A549 treated with GW870086 at 1 μM for 4 hours (cell line): ENCODE results near the gene DCAF4. TPM values are rescaled to one million over a fixed set of nuclear protein-coding genes. Genes with fewer than 3 reads are reported as not detected.

ENCODE experiments used
- total RNA-seq: library from RNA; stranded (reverse); fragments of 200-300 nt; extraction: Qiagen RNA extraction; gene quantifications from 5 replicates; pipeline ENCODE4 v1.2.3, GENCODE V29; 2022; ENCODE audit warnings: low read depth

DCAF4 gene, protein sequence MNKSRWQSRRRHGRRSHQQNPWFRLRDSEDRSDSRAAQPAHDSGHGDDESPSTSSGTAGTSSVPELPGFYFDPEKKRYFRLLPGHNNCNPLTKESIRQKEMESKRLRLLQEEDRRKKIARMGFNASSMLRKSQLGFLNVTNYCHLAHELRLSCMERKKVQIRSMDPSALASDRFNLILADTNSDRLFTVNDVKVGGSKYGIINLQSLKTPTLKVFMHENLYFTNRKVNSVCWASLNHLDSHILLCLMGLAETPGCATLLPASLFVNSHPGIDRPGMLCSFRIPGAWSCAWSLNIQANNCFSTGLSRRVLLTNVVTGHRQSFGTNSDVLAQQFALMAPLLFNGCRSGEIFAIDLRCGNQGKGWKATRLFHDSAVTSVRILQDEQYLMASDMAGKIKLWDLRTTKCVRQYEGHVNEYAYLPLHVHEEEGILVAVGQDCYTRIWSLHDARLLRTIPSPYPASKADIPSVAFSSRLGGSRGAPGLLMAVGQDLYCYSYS
- 24.5 to 28.1 TPM (median 25.3 TPM) in 5 replicates for total RNA-seq

DNA sequence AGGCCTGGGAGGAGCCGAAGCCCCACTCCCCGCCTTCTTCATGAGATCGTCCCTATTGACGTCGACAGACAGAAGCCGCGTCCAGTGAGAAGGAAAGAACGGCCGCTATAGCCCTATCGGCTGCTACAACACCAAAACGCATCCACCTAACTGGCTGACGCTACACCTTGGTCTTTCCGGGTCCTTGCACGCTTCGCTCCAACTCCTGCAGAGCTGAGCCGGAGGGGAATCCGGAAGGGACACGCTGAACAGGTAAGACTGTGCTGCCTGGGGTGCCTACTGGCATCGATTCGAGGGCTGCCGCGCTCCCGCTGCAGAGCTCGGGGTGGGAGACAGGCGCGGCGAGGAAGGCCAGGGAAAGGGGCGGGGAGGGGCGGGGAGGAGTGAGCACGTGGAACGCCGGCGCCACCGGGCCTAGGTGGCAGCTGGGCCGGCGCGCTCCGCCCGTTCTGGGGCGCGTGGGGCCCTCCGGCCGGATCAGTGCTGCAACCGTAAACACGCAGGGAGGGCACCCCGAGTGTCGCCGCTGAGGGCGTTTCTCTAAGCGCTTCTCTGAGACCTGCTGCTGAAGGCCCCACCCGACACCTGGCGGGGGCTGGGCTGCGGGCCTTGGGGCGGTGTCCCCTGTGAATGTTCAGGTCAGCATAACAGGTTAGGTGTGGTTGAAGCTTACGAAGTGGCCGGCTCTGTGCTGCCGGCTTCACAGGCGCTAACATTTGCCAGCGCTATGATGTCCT, at the start of gene DCAF4:
TSS of gene DCAF4 (plus strand) at position 173 of the 737 bp plus-strand sequence. CDS start 11,515 bp downstream, outside the sequence.

DNA sequence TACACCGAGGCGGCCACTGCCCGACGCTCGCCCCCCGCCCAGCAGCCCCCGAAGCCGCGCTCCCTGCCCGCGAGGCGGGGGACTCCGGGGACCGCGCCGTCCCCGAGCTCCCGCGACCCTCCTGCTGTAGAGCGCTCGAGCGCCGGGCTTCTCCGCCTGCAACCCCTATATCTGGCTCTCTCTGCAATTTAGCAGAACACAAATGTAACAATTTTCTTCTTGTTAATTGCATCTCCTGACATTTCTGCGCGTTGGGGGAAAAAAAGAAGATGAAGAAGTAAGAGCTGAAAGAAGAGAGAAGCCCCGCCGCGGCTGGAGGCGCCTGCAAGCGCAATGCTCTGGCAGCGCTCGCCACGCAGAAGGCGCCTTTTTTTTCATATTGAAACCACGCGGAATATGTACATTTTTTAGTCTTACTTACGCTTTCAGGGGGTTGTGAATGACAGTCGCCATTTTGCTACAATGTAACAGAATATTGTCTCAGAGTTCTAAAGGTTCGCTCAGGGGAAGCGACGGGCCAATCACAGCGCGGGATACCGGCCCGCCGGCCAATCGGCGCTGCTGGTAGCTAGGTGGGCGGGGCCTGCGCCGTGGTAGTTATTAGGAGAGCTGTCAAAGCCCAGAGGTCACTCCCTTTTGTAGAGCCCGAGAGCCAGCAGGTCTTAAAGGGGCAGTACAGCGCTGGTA, 32.5 kb upstream of the DCAF4 start, which contains the start of gene DPF3:
TSS of gene DPF3 (minus strand) at position 466 of the 687 bp plus-strand sequence. CDS start at position 453, 13 bp downstream.

Other genes with a start within 250 kb of the DCAF4 start
- gene DPF3, start 32.4 kb upstream of the DCAF4 start, total RNA-seq = 0.05 to 0.30 TPM (median 0.15 TPM) in 4 of 5 replicates, not detected in the other
- gene ZFYVE1, start 100.6 kb downstream of the DCAF4 start, total RNA-seq = 8.6 to 9.7 TPM (median 8.8 TPM) in 5 replicates
- gene RBM25, start 132.1 kb downstream of the DCAF4 start, total RNA-seq = 49.9 to 59.4 TPM (median 56.5 TPM) in 5 replicates
- gene PSEN1, start 210.0 kb downstream of the DCAF4 start, total RNA-seq = 61.1 to 64.3 TPM (median 63.5 TPM) in 5 replicates